GM20000 (cell line): Measurements from ENCODE around the gene FARS2.

Experiments used
- DNase-seq: peaks from one replicate; pipeline ENCODE4 v3.0.0; 2012; ENCODE audit warnings: low spot score
- TF ChIP-seq, protein P1 (sequence below): IDR thresholded peaks from 2 replicates; pipeline ENCODE4 v1.5.1; 2012; ENCODE audit warnings: mild to moderate bottlenecking, control low read depth; ENCODE audit errors: extremely low read depth, missing control alignments

FARS2 gene

DNA sequence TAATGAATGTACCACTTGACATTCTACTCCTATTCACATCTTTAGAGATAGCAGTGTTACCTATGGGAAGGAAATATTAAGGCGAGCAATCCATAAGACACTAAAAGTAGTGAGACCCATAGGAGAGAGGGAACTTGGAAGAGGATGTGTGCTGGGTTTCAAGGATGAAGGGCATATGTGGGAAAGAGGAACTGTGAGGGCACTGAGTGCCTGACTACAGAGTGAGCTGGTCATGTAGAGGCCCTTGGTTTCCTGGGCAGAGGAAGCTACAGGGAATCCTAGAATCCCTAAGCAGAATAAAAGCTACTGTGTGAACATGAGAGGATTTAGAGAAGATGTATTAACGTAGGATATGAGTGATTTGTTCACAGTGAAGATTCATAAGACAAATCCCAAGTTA lies 262.8 kb downstream of the FARS2 start:
- no peak for DNase-seq
- TF ChIP-seq, protein P1, sequence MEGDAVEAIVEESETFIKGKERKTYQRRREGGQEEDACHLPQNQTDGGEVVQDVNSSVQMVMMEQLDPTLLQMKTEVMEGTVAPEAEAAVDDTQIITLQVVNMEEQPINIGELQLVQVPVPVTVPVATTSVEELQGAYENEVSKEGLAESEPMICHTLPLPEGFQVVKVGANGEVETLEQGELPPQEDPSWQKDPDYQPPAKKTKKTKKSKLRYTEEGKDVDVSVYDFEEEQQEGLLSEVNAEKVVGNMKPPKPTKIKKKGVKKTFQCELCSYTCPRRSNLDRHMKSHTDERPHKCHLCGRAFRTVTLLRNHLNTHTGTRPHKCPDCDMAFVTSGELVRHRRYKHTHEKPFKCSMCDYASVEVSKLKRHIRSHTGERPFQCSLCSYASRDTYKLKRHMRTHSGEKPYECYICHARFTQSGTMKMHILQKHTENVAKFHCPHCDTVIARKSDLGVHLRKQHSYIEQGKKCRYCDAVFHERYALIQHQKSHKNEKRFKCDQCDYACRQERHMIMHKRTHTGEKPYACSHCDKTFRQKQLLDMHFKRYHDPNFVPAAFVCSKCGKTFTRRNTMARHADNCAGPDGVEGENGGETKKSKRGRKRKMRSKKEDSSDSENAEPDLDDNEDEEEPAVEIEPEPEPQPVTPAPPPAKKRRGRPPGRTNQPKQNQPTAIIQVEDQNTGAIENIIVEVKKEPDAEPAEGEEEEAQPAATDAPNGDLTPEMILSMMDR: no peak

DNA sequence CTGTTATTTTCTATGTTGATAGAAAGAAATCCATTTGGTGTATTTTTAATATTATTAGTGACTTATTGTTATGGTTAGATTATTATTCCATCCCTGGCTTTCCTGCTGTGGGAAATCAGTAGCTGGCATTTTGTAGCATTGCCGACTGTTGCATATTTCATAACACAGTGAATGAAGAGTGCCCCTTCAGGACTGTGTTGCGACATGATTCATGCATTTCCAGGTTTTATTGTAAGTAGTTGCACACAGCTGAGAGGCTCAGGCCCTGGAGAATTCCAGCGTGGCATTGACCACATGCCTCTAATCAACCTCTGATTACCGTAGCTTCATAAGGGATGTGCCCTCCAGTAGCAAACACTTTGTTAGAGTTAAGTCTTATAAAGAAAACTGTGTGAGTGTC lies 263.9 kb downstream of the FARS2 start:
- TF ChIP-seq, protein P1: no peak
- no peak for DNase-seq

DNA sequence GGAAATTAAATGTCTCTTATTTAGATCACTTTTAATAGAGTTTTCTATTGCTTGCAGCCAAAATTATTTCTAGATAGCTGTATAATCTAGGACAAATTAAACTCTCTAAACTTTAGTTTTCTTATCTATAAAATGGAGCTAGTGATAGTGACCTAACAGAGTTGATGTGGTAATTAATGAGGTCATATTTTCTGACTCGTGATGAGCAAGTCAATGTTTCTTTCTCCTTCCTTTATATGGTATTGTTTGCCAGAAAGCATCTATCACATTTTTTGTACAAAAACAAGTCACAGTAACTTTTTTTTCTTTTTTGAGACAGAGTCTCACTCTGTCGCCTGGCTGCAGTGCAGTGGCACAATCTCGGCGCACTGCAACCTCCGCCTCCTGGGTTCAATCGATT lies 267.7 kb downstream of the FARS2 start:
- no peak for DNase-seq
- TF ChIP-seq, protein P1: no peak

DNA sequence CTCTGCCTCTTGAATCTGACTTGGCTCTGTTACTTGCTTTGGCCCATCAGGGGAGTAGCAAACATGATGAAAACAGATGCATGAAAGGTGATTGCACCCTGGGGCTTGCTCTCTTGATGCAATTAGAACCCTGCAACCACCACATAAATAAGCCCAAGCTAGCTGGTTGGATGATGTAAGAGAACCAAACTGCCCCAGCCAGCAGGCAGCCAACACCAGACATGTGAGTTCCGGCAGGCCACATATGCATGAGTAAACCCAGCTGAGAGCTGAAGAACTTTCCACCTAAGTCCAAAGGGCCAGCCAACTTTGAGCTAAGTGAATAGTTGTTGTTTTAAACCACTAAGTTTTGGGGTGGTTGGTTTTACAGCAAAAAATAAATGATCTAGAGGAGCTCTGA lies 268.4 kb downstream of the FARS2 start:
- DNase-seq: no peak
- TF ChIP-seq, protein P1: no peak

DNA sequence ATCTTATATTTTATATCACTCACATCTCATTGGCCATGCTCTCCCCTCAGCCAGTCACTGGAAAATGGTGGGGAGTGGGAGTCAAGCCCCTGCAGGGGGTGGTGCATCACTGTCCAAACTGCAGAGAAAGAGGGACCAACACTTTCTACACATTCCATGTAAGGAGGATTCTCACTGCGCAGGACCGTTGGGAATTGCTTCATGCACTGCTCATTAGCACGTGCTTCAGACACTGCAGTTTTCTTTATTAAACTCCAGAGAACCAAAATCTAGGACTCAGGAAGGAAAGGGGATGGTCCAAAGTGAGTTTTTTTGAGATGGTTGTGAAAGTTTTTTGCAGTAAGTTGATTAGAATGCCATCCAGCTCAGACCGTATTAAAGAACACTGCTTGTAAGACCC lies 269.8 kb downstream of the FARS2 start:
- DNase-seq: no peak
- TF ChIP-seq, protein P1: no peak

DNA sequence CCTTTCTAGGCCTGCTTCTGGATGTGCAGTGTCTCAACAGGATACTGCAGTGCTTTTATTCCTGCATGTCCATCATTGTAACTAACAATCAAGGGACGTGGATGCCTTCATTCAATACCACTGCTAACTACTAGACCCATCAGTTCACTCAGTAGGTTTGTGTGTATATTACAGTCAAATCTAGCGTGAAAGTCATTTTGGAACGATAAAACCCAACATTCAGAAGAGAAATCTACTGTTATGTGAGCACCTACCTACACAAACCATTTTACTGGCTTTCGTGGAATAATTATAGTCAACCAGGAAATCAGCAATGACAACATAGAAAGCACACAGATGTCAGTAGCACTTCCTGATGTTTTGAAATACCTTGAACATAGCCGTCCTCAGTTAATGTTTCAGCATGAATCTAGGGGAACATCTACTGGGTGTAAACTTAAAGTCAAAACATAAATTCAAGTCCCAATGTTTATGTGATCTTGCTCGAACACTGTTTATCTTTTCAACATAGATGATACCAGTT lies 270.6 kb downstream of the FARS2 start:
- DNase-seq: no peak
- TF ChIP-seq, protein P1: no peak

DNA sequence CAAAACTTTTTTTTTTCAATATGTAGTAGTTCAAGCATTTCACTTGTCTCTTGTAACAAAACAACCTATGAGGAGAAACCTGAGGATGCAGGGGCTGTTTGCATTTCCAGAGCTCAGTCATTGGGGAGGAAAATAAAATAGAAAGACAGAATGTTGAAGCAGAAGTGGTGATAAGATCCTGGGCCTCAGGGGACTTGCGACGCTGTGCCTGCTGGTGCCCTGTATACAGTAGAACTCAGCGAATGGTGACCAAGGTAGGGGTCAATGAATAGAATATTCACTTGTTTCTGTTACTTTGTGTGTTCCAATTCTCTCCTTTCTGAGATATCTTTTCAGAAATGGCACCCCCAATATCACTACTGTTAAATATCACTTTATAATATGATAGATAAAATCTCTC lies 271.6 kb downstream of the FARS2 start:
- TF ChIP-seq, protein P1: no peak
- no peak for DNase-seq
